Measurements from ENCODE around the gene JCAD. TPM values are rescaled to one million over a fixed set of nuclear protein-coding genes. Genes with fewer than 3 reads are reported as not detected.
A peak's percentile ranks its signal among the peaks of the same experiment; 100 is the strongest.

The JCAD gene
- total RNA-seq, 2 experiments from 2014 or later = not detected

DNA sequence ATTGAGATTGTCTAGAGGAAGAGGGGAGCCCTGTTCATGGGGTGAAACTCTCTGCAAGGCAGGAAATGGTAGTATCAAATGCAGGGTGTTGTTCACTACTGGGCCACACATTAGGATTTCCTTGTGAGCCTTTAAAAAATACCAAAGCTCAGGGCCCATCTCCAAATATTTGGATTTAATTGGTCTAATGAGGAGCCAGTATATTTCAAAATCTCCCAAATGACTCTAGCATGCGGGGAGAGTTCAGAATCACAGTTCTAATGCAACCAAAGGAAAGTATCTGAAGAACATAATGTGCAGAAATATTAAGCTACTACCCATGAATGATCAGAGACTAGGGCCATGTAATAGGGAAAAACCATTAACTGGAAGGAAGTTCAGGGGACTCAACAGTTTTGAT lies 27.3 kb downstream of the JCAD start:
- ATAC-seq (no peak), DNase-seq (no peak)
- ChIA-PET CTCF (interaction anchor here (1.1 kb wide), 1 partner anchor 34 kb away, joined by 4 read pairs; no protein-coding TSS in a partner anchor), POLR2A (no interaction called here)
- H3K9me3 Mint-ChIP-seq = no peaks in the 10 kb centered on the region
- no peaks in the 10 kb centered on the region for H3K36me3 Mint-ChIP-seq (ENCODE audit: low read depth)
- no peak overlapping the region for H3K27ac Mint-ChIP-seq
- H3K4me1 Mint-ChIP-seq (ENCODE audit: low read depth) = peaks cover 23% of the 10 kb centered on the region
- peaks cover 63% of the 10 kb centered on the region for H3K27me3 Mint-ChIP-seq
- no peak for TF ChIP-seq CTCF (IDR thresholded peaks at IDR 0.05)
- intact Hi-C loops (cut with micrococcal nuclease) = no loop called here
- no peak overlapping the region for H3K4me3 Mint-ChIP-seq

GRCh38 chr10:30029872-30030256 lies 29.5 kb downstream of the JCAD start:
- POLR2A ChIA-PET = no interaction called here
- ATAC-seq (no peak), DNase-seq (no peak)
- H3K27ac Mint-ChIP-seq = no peak overlapping the region
- H3K36me3 Mint-ChIP-seq (ENCODE audit: low read depth) = no peaks in the 10 kb centered on the region
- no peak for TF ChIP-seq CTCF (IDR thresholded peaks at IDR 0.05)
- CTCF ChIA-PET = no interaction called here
- peaks cover 55% of the 10 kb centered on the region for H3K27me3 Mint-ChIP-seq
- no peaks in the 10 kb centered on the region for H3K9me3 Mint-ChIP-seq
- no peak overlapping the region for H3K4me3 Mint-ChIP-seq
- intact Hi-C loops (cut with micrococcal nuclease) = no loop called here
- H3K4me1 Mint-ChIP-seq (ENCODE audit: low read depth) = peaks cover 36% of the 10 kb centered on the region

DNA sequence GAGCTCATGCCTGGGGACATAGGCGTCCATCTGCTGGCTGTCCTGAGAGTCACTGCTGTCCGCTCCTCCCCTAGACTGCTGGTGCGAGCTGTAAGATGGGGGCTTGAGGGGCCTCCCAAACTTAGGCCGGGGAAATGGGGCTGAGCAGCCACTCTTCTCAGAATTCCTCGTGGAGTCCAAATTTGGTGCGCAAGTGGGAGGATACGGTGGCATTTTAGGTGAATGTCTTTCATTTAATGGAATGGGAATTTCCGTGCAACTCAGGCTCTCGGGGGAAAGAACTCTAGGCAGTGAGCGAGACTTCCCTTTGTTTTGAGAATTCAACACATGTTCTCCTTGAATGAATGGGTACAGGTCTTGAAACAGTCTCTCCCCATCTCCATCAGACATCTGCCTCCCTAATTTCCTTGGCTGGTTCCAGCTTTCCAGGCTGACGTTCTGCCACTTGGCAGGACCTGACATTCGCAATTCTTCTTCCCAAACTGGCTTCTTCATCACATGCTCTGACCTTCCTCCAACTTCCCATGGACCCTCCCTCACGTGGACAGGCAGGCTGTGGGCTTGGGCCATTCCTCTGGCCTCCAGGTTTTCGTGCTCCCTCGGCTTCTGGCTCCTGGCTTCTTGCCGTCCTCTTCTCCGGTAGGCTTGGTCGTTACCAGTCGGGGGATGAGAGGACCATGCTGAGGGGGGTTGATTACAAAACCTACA lies 30.1 kb downstream of the JCAD start:
- no peak overlapping the region for H3K27ac Mint-ChIP-seq

GRCh38 chr10:30028738-30029030 lies 30.7 kb downstream of the JCAD start:
- no peak for TF ChIP-seq CTCF (IDR thresholded peaks at IDR 0.05)
- ATAC-seq (no peak), DNase-seq (no peak)
- ChIA-PET CTCF (interaction anchor here (1.4 to 3.4 kb wide), 2 partner anchors 30 to 330 kb away, joined by 3 to 13 read pairs; no protein-coding TSS in a partner anchor), POLR2A (no interaction called here)
- Mint-ChIP-seq H3K36me3 (ENCODE audit: low read depth) (no peaks in the 10 kb centered on the region), H3K4me3 (no peak overlapping the region), H3K27ac (no peak overlapping the region), H3K9me3 (no peaks in the 10 kb centered on the region), H3K27me3 (peaks cover 47% of the 10 kb centered on the region), H3K4me1 (ENCODE audit: low read depth) (peaks cover 36% of the 10 kb centered on the region)
- intact Hi-C loops (cut with micrococcal nuclease) = no loop called here

More for the DNA sequence above, 30.1 kb downstream of the JCAD start:
- ATAC-seq (no peak), DNase-seq (no peak)
- Mint-ChIP-seq H3K36me3 (ENCODE audit: low read depth) (no peaks in the 10 kb centered on the region), H3K4me3 (no peak overlapping the region), H3K4me1 (ENCODE audit: low read depth) (peaks cover 36% of the 10 kb centered on the region), H3K27me3 (peaks cover 50% of the 10 kb centered on the region), H3K9me3 (no peaks in the 10 kb centered on the region)
- intact Hi-C loops (cut with micrococcal nuclease) = no loop called here
- TF ChIP-seq CTCF (IDR thresholded peaks at IDR 0.05) = no peak
- ChIA-PET CTCF (interaction anchor here (1.4 to 3.4 kb wide), 2 partner anchors 30 to 329 kb away, joined by 3 to 13 read pairs; no protein-coding TSS in a partner anchor), POLR2A (no interaction called here)

DNA sequence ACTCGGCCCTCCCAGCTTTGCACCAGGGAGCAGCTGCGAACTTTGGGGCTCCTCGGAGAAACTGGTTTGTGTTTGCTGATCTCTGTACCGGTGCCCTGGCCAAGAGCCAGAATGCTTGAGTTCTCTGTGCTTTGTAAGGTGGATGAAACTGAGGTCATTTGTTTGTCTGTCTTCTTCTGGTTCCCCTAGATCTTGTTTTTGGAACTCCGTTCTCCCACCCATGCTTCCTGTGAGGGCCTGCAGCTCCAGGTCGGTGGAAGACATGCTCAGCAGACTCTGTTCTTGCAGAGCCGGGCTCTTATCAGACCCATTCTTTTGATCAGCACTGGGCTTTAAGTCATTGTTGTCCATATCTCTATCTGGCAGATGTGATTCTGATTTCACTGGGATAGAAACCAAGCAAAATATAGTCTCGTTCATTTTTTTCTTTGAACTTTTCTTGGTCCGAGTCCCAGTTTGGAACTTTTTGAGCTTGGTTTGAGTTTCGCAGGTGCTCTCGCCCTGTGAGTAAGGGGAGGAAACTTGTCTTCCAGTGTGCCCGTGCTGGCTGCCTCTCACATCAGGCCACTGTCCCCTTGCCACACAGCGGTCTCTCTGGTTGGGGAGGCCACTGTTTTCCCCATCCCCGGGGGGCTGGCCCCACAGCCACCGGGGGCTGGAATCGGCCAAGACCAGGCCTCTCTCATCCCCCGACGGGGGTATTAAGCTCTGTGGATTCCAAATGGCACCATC lies 31.2 kb downstream of the JCAD start:
- Mint-ChIP-seq H3K27ac (peak overlapping the region; percentile 17), H3K4me1 (ENCODE audit: low read depth) (peaks cover 36% of the 10 kb centered on the region), H3K27me3 (peaks cover 46% of the 10 kb centered on the region), H3K36me3 (ENCODE audit: low read depth) (no peaks in the 10 kb centered on the region), H3K4me3 (peak overlapping the region; percentile 65), H3K9me3 (no peaks in the 10 kb centered on the region)
- no peak for TF ChIP-seq CTCF (IDR thresholded peaks at IDR 0.05)
- ChIA-PET POLR2A (interaction anchor here (1.2 kb wide), 2 partner anchors 13 to 51 kb away, joined by 3 to 6 read pairs; no protein-coding TSS in a partner anchor), CTCF (interaction anchor here (1.1 to 3.4 kb wide), 5 partner anchors 16 to 331 kb away, joined by 3 to 13 read pairs (median 4); no protein-coding TSS in a partner anchor)
- DNase-seq = peak; percentile 58
- ATAC-seq = peak; percentile 3
- intact Hi-C loops (cut with micrococcal nuclease) = no loop called here
